GM19239 (cell line): ENCODE results near the gene HS3ST4.

Experiments
- DNase-seq: peaks from one replicate; pipeline ENCODE4 v3.0.0; 2011; ENCODE audit warnings: low spot score; ENCODE audit not compliant: insufficient read length
- FAIRE-seq: peaks from 2 replicates; lab custom pipeline; 2011; peaks lifted over from hg19 to GRCh38; lab: Jason Lieb, UNC

HS3ST4 gene

GRCh38 chr16:26149364-26150190, 457.8 kb downstream of the HS3ST4 start:
- DNase-seq (no peak), FAIRE-seq (no peak)

DNA sequence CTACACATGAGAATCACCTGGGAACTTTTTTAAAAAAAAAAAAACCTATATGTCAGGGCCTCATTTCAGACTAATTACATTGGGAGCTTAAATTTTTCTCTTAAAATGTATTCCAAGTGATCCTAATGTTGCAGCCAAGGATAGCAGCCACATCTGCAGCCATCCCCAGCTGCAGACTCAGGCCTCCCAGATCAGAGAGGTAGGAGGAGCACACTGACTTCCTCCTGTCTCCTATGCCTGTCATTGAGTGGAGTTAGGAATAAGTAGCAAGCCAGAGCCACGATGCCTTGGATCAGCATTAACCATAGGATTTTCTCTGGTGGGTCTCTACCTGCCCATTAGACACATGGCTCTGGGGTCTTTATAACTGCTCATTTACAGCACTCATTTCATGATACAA, 463.5 kb downstream of the HS3ST4 start:
- FAIRE-seq (no peak), DNase-seq (no peak)

DNA sequence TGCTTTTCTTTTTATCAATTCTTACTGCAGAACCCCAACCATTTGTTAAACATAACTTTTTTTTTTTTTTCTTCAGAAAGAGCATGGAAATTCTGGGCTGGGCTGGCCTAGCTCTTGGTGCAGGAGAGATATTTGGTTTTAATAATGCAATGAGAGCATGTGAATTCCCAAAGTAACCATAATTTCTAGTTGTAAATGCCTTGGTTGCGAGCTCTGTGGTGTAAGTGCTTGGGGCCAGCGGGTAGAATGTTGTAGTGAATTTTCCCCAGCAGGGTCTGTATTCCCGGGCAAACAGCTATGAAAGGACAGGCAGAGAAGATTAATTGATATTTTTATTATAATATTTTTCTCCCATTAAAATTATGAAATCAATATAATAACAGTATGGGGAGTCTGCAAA, 465.6 kb downstream of the HS3ST4 start:
- DNase-seq (no peak), FAIRE-seq (no peak)

DNA sequence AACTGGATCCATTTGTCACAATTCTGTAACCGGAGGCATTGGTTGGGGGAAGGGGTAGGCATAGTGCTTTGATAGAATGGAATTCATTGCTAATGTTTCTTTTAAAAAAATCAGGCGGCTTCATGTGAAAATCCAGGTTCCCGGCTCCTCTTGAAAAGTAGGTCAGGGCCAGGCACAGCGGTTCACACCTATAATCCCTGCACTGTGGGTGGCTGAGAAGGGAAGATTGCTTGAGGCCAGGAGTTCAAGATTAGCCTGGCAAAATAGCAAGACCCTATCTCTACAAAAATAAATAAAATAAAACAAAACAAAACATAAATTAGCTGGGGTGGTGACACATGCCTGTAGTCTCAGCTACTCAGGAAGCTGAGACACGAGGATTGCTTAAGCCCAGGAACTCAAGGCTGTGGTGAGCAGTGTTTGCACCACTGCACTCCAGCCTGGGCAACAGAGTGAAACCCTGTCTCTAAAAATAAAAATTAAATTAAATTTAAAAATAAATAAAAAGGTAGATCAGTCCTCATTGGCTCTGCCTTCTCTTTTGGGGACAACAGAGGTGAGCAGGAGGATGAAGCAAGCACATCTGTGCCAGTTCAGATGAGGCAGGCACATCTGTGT, 466.5 kb downstream of the HS3ST4 start:
- no peak for DNase-seq
- FAIRE-seq: no peak

DNA sequence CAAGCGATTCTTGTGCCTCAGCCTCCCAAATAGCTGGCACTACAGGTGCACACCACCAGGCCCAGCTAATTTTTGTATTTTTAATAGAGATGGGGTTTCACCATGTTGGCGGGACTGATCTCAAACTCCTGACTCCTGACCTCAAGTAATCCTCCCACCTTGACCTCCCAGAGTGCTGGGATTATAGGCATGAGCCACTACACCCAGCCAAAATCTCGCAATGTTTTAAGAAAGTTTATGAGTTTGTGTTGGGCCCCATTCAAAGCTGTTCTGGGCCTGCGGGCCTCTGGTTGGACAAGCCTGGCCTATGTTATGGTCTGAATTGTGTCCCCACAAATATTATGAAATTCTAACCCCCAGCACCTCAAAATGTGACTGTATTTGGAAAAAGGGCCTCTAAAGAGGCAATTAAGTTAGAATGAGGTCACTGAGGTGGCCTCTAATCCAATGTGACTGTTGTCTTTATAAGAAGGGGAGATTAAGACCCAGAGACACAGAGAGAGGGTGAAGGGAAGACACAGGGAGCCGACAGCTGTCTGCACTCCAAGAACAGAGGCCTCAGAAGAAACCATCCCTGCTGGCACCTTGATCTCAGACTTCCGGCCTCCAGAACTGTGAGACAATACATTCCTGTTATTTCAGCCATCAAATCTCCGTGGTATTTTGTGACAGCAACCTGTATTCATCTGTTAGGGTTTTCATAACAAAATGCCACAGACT, 469.9 kb downstream of the HS3ST4 start:
- DNase-seq (no peak), FAIRE-seq (no peak)

DNA sequence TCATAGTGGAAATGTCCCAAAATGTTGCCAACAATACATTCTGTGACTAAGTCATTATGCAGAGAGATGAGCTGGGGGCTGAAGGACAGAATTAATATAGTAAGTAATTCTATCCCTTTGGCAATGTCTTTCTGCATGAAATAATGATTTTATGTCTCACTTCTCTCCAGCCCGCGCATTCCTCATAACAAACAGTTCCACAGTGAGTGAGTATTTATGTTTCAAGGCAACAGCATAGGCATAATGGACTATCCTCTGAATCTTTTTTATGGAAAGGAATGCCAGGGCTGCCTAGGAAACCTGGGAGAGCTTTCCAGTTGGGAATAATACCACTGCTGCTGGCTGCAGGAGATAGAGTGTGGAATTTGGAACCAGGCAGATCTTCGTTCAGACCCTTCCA, 477.7 kb downstream of the HS3ST4 start:
- DNase-seq (no peak), FAIRE-seq (no peak)

DNA sequence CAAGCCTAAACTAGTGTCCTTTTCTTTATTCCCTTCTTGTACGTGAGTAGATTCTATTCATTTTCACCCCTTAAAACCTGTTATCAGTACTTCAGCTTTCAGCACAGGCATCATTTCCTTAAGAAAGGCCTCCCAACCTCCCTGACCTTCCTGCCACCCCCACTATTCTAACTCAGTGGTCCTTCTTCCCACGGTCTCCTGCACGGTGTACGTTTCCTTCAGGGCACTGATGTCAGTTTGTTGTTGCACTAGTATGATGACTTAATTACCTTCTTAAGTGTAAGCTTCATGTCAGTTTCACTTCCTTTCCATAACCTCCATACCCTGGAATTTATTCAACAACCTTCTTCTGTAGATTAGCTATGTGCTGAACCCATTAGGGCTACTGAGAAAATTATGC, 484.2 kb downstream of the HS3ST4 start:
- DNase-seq: no peak
- no peak for FAIRE-seq

DNA sequence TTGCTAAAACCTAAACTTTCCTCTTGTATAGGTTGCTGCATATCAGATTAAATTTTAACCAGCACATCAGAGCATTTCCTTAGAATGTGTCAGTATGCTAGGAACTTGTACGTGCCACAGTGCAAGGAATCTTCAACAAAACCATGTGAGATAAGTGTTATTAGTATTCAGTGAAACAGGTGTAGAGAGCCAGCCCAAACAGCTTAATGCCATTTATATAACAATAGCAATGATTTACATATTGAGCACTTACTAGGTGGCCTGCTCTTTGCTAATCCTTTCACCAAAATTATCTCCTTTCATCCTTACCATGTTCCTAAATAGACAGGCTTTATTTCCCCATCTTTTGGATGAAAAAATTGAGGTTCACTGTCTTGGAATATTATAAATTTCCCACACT, 485.7 kb downstream of the HS3ST4 start:
- FAIRE-seq (no peak), DNase-seq (no peak)

DNA sequence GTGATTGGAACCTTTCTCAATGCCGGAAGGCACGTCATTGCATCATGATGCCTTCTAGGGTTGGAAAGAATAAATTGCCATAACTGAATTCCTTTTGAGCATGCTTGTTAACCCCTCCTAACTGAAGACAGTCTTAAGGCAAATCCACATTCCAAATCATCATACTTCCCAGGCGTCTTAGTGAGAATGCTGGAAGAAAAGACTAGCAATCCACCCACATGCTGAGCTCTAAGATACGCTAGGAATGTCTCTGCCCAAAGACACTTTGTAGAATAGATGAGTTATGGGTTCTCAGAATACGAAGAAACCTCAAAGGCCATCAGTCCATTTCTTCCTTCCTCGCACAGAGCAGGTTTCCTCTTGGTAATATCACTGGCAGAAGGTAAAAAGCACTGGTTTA, 486.5 kb downstream of the HS3ST4 start:
- FAIRE-seq: no peak
- no peak for DNase-seq

GRCh38 chr16:26186091-26186615, 494.4 kb downstream of the HS3ST4 start:
- no peak for DNase-seq
- FAIRE-seq: no peak
